ENCODE measurements around the gene NUCB1.
"Not testable (repeated sequence)": the region's sequence is repeated elsewhere in the genome, so short reads cannot be mapped to it uniquely, and the experiment has no call there.

The NUCB1 gene

DNA sequence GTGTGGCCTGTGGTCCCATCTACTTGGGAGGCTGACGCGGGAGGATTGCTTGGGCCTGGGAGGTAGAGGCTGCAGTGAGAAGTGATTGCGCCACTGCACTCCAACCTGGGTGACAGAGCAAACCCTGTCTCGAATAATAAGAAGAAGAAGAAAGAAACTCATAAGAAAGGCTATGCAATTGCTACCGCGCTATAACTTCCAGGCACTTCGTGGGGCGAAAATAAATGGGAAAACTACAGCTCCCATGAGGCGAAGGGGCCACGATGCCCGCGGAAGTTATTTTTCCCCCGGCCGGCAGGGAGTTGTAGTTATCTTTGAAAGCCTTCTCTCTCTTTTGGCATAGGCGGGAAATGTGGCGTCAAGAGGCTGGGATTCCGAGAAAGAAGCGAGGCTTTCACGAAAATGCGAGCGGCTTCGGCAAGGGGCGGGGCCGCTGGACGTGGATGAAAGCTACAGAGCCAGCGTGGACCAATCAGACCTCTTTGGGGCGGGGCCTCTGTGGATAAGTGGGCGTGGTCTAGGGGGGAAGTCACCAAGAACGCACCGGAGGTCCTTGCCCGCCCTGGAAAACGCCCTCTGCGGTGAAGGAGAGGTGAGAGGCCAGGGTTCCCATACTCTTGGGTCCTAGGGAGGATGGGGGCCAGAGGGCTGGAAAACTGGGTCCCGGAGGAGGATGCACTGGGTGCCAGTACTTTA is at the start of gene NUCB1:
Gene NUCB1, plus strand, starts transcription at position 532 of the 696 bp plus-strand sequence. CDS start 485 bp downstream, outside the sequence.
- DNase-seq = peak; percentile 96 to 99

DNA sequence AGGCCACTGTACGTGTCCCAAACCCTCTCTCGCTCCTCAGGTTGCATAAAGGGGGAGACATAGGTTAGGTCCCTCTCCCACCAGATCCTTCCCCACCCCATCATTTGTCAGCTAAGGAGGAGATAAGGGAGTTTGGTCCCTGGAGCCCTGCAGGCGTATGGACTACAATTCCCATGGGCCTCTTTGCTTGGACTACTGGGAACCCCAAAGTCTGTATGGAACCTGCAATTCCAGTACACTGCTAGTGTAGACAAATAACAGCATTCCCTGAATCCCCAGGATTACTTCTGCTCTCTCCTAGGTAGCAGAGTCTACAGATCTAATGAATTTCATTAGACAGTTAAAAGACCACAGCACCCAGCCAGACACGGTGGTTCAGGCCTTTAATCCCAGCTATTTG is 47.8 kb upstream of the NUCB1 start:
- DNase-seq = no peak

DNA sequence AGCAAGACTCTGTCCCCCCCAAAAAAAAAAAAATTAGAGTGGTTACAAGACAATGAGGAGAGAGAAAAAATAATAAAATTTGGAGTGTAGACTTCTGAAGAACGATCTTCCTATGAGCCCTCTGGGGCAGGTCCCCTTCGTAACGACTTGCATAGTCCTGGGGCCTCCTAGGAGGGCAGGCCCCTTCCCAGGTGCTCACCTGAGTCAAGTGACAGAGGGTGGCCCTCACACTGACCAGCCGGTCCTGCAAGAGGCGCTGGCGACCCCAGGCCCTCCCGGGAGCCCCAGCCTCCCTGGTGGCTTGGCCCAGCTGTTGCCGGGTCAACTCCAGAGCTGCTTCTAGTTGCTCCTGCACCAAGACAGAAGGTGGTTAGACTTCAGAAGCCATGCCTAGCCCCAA is 46.6 kb upstream of the NUCB1 start:
- no peak for DNase-seq

DNA sequence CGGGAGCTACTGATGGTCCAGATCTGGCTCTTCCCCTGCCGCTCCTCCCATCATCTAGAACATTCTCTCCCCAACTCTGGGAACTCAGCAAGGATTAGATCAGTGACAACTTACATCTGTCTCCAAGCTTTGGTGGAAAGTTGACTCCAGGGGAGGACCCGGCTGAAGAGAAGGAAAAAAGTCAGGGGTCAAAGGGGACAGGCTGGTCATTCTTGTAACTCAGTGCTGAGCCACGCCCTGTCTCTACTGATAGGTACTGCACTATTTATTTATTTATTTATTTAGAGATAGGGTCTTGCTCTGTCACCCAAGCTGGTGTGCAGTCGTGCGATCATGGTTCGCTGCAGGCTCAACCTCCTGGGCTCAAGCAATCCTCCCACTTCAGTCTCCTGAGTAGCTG is 46.0 kb upstream of the NUCB1 start:
- no peak for DNase-seq

DNA sequence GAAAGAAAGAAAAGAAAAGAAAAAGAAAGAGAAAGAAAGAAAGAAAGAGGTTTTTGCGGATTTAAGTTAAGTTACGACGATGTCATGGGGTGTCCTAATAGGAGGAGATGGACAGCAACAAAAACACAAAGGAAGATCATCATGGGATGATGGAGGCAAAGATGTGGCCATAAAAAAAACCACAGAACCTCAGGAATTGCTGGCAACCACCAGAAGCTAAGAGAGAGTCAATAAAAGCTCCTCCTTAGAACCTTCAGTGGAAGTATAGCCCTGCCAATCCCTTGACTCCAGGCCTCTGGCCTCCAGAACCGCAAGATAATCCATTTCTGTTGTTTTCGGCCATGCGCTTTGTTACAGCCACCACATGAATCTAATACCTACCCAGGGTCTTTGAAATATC is 43.2 kb upstream of the NUCB1 start:
- no peak for DNase-seq

DNA sequence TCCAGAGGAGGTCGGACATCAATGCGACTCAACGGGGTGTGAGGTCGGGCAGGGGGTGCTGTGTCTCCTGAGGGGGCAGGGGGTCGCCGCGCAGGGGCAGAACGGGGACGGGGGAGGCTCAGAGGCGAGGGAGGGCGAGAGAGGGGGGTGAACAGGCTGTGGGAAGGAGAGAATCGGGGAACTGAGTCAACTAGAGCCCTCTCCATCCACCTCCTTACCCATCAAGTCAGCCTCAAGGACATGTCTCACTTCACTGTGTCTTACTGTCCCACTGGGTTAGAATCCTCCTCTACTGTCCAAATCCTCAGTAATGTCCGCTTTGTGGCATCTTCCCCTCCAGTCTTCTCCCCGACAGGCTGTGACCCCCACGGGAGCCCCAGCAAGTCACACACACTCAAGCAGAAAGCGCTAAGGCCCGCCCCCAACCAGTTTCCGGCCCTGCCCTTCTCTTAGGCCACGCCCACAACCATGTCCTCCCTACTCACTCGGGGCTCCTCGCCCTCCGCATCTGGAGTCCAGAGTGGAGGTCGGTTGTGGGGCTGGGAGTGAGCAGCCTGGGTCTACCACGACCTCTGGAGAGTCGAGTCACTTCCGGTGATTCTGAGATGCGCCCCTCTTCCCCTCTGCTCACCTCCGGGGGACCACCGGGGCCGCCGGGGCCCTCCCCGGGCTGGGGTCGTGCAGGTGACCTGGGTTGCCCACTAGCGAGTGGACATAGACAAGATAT is 41.0 kb upstream of the NUCB1 start:
- no peak for DNase-seq

DNA sequence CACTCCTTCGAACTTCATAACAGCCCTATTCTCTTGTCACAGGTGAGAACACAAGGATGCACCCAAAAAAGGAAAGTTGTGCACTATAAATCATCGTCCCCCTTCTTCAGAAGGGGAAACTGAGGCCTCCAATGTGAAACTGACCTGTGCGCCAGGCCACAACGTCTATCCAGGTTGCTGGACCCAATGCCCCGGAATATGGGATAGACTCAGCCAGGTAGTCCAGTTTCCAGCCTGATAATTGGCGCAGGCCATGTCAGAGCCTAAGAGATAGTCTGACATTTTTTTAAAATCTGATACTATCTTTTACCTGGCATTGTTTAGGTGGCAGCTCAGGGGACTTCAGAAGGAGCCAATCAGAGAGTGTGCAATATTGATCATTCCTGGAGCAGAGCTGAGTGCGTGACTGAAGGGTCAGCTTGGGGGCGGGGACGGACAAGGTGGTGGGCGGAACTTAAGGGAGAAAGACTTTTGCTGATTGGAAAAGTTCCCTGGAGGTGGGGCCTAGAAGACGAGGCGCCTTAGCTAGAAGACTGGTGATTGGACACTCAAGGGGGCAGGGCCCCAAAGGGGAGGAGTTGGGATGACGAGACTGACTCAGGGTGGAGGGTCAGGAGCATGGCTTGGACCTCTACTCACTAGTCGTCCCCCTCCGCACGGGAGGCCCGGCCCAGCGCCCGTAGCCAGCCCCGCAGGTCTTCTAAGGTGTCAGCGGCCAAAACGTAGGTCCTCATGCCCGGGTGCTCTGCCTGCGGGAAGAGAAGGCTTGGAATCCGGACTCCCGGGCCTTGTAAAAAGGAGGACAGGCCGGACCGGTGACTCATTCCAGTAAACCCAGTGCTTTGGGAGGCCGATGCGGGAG is 40.2 kb upstream of the NUCB1 start:
- DNase-seq = no peak

DNA sequence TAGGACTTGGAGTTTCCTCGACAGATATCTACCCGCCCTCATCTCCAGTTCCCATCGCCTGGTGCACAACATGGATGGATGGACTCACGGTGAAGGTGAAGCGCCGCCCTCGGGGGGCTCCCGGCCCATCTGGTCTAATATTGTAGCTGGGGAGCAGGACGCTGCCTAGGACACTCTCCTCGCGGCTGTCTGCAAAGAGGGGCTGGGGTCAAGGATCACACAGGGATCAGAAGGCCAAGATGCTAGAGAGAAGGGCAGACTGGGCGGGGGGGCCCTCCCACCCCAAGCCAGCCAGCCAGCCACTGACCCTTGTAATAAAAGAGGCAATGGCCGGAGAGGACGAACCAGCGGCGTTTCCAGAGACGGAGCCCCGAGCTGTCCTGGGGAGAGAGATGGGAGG is 38.8 kb upstream of the NUCB1 start:
- no peak for DNase-seq

DNA sequence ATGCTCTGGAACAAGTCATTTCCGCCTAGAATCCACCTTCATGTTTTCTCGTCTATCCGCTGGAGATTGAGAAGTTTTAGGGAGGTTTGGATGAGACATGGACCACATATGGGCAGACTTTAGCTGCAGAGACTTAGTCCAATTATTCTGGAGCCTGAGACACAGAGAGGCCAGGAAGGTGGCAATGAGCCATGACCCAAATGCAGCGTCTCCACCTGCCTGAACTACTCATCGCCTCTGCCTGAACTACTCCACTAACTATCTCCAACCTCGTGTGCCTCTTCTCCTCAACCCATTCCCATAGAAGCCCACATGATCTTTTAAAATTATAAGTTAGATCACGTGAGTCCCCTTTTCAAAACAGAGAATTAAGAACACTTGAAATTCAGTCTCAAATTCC is 37.3 kb upstream of the NUCB1 start:
- no peak for DNase-seq

DNA sequence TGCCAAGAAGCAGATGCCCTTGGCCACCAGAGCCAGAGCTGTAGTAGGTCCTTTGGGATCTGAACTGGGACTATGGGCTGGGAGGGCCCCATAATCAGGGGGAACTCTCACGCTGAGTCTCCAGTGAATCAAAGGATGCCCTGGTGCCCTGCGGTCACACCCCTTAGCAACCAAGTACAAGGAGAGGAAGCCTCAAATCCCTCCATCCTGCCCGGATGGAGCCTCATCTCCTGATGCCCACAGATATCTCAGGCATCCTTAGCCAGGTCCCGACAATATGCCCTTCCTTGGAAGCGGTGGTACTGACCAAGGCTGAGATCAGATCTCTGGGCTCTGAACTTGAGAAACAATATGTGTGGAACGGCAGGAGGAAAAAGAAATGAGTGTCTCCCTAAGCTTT is 33.4 kb upstream of the NUCB1 start:
- no peak for DNase-seq

DNA sequence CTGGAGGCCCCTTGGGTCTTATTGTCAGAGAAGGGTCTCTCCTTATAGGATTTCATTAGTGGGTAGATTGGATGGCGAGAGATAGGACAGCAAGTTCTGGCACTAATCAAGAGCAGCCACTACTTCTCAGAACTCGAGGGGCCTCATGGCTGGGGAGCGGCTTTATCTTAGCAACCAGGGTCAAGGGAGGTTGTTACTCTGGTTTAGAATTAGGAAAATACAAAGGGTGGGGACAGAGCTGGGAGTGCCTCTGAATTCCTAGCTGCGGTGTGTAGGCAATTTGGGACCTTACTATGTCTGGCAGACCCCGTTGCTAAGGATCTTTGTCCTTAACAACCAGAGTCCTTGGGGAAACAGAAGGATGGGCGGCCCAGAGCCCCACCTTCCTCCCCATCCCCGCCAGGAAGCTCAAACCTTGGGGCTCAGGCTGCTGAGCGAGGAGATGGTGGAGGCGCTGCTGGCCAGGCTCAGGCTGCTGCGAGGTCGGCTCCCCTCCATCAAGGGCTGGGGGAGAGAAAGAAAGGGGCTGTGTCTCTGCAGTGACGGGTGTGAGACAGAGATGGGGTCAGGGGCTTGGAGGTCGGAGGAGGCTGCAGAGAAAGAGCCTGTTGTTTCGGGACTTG is 32.9 kb upstream of the NUCB1 start:
- no peak for DNase-seq

DNA sequence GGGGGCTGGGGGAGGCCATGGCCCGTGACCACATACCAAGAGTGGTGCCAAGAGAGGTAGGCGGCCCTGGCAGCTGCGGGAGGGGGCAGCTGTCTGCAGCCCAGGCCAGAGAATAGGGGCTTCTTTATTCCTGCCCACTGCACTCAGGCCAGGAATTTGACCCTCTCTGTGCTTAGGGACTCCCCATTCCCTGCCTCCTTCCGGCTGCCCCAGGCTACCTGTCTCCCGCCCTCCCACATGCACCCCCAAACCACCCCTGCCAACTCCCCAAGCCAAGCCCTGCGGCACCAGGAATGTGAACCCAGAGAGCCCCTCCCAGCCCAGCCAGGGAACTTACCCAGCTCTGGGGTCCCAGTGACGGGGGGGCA is 32.4 kb upstream of the NUCB1 start:
- DNase-seq = no peak

DNA sequence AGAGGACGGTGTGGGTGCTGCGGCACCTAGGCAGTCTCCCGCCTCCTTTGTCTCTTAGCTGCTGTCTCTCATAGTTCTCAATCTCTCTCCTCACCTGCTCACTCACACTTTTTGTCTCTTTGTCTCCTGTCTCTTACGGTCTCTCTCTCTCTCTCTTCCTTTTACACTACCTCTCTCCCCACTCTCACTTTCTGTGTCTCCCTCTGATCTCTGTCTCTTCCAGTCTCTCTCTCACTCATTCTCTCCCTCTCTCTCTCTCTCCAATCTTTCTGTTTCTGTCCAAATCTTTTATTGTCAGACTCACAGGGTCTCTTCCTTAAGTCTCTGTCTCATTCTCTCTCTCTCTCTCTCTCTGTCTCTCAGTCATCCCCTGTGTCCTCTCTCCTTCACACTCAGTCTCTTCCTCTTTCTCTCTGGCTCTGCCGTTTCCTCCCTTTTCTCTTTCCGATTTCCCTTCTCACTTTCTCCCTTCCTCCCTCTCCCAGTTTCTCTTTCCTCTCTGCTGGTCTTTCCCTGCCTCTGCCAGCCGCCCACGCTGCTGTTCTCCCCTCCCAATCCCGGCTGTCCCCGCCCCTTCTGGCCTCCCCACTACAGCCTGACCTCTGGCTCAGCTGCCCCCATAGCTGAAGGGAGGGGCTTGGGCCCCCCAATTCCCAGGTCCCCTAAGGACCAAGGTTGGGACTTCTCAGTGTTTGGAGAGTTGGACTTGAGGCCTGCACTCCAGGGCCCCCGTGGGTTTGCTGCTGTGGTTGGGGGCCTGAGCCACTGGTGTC is 31.8 kb upstream of the NUCB1 start, which contains the start of gene PLEKHA4:
Gene PLEKHA4, minus strand, starts transcription at position 504 of the 773 bp plus-strand sequence. CDS start 997 bp downstream, outside the sequence.
- DNase-seq = no peak

DNA sequence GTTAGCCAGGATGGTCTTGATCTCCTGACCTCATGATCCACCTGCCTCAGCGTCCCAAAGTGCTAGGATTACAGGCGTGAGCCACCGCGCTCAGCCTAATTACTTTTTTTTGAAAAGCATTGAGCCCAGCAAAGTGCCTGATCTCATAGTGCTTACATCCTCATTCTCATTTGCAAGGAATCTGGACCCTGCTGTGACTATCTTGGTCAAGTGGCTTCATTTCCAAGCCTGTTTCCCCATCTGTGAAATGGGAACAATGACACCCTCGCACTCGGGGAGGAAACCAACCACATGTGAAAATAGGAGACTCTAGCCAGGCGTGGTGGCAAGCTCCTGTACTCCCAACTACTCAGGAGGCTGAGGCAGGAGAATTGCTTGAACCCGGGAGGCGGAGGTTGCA is 30.1 kb upstream of the NUCB1 start:
- no peak for DNase-seq

DNA sequence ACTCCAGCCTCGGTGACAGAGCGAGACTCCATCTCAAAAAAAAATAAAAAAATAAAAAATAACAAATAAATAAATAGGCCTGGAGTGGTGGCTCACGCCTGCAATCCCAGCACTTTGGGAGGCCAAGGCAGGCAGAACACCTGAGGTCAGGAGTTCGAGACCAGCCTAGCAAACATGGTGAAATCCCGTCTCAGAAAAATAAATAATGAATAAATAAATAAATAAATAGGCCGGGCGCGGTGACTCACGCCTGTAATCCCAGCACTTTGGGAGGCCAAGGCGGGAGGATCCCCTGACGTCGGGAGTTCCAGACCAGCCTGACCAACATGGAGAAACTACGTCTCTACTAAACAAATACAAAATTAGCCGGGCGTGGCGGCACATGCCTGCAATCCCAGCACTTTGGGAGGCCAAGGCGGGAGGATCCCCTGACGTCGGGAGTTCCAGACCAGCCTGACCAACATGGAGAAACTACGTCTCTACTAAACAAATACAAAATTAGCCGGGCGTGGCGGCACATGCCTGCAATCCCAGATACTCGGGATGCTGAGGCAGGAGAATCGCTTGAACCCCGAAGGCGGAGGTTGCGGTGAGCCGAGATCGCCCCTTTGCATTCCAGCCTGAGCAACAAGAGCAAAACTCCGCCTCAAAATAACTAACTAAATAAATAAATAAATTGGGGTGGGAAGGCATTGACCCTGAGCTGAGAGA is 28.5 kb upstream of the NUCB1 start:
- not testable (repeated sequence) for DNase-seq

DNA sequence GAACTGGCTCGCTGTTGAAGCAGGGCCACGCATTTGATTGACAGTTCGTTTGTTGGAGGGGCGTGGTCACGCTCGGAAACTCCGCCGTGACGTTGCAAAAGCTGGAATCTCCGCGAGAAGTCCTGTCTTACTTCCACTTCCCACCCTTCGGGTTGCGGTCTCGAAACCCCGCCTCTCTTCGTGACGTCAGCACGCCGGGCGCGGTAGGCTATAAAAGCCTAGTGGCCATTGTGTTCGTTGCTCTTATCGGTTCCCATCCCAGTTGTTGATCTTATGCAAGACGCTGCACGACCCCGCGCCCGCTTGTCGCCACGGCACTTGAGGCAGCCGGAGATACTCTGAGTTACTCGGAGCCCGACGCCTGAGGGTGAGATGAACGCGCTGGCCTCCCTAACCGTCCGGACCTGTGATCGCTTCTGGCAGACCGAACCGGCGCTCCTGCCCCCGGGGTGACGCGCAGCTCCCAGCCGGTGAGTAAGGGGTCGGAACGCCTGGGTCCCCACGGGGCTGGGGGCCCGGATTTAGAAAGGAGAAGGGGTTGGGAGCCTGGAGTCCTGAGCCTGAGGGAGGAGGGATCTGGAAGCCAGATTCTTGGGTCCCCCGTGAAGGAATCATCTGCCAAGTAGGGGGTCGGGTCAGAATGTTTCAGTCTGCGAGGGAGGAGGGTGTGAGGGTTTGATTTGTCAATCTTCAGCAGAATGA is 27.8 kb upstream of the NUCB1 start, which contains the start of gene PPP1R15A:
Gene PPP1R15A, plus strand, starts transcription at position 240 of the 702 bp plus-strand sequence. CDS start 813 bp downstream, outside the sequence.
- DNase-seq = peak; percentile 95 to 97

DNA sequence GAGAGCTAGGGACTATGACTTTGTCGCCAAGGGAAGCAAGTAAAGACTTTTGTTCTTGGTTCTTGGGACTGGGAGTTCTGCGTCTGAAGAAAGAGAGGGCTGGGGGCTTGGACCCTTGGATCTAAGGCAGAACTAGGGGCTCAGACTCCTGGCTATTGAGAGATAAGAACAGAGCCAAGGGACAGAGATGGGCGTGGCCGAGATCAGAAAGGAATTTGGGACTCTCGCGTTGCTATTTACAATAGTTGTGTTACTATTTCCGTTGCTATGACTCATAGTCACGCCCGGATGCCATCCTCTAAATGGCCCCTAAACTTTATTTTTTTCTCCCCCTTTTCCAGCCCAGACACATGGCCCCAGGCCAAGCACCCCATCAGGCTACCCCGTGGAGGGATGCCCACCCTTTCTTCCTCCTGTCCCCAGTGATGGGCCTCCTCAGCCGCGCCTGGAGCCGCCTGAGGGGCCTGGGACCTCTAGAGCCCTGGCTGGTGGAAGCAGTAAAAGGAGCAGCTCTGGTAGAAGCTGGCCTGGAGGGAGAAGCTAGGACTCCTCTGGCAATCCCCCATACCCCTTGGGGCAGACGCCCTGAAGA is 27.1 kb upstream of the NUCB1 start:
- DNase-seq = peak; percentile 60 to 65

DNA sequence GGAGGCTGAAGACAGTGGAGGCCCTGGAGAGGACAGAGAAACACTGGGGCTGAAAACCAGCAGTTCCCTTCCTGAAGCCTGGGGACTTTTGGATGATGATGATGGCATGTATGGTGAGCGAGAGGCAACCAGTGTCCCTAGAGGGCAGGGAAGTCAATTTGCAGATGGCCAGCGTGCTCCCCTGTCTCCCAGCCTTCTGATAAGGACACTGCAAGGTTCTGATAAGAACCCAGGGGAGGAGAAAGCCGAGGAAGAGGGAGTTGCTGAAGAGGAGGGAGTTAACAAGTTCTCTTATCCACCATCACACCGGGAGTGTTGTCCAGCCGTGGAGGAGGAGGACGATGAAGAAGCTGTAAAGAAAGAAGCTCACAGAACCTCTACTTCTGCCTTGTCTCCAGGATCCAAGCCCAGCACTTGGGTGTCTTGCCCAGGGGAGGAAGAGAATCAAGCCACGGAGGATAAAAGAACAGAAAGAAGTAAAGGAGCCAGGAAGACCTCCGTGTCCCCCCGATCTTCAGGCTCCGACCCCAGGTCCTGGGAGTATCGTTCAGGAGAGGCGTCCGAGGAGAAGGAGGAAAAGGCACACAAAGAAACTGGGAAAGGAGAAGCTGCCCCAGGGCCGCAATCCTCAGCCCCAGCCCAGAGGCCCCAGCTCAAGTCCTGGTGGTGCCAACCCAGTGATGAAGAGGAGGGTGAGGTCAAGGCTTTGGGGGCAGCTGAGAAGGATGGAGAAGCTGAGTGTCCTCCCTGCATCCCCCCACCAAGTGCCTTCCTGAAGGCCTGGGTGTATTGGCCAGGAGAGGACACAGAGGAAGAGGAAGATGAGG is 26.4 kb upstream of the NUCB1 start:
- no peak for DNase-seq

Data from NCI-H526 (cell line).